GM19023 (cell line): Measurements from ENCODE around the gene TRUB2.

Experiments used
- ATAC-seq: cut with Tn5 transposase; IDR thresholded peaks from one replicate; pipeline ENCODE4 v1.9.1; 2021; ENCODE audit warnings: mild to moderate bottlenecking, moderate library complexity; ENCODE audit not compliant: unreplicated experiment

TRUB2 gene

DNA sequence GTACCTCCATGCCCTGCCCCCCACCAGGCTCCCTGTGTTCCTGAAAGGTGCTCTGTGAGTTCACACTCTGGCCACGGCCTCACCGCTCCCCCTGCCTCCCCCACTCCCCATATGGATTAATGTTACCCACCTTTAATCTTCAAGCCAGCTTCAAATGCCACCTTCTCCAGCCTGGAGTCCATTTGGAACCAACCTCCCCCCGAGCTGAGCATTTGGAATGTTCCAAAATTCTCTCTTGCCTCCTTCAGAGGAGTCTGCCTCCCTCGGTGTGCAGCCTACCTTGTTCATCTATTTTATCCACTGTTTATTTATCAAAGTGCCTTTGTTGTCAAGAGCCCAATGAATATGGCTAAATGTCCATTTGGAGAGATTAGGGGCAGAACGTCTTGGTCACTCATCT, 50.7 kb downstream of the TRUB2 start:
- ATAC-seq: no peak

DNA sequence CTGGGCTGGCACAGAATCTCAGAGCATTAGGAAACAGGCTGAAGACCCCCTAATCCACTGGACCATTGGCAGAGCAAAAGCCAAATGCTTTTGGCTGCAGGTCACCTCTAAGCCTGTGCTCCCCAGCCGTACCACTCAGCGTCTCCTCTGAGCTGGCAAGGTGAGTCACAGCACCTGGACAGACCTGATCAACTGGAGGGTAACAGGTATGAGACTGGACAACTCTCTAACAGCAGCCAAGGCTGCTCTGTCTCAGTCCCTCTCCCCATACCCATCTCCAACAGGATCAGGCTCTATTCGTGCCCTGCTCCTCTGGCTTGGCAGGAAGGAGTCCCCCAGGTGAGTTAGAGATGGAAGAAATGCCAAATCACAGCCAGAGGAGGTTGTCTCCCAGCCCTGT, 51.1 kb downstream of the TRUB2 start:
- ATAC-seq: no peak

DNA sequence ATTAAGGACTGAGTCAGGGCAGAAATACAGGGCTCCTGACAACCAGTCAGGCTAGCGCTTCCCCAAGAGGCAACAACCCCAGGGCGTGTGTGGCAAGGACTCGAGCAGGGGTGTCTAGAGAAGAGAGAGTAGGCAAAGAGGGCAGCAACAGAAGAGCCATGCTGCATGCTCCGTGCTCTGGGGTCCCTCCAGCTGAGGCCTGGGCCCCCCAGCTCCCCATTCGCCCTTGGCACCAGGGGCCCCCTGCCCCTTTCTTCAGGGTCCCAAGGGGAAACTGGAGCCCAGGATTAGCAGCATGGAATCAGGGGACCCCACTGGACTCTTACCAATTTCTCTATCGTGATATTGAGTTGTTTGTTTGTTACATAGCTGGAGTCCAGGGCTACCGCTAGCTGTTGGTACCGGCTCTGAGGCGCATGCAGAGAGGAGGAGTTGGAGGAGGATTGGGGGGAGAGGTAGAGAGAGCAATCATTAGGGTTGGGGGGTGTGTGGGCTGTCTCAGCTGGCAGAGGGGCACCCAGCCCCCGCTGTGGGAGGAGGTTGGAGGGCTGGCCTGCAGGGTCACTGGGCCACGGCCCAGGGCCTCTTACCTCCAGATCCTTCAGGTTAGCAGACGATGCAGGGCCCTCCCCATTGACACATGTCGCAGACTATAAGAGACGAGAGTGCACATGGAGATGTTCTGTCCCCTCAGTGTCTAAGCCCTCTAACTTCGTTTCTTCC, 55.2 kb downstream of the TRUB2 start:
- no peak for ATAC-seq

DNA sequence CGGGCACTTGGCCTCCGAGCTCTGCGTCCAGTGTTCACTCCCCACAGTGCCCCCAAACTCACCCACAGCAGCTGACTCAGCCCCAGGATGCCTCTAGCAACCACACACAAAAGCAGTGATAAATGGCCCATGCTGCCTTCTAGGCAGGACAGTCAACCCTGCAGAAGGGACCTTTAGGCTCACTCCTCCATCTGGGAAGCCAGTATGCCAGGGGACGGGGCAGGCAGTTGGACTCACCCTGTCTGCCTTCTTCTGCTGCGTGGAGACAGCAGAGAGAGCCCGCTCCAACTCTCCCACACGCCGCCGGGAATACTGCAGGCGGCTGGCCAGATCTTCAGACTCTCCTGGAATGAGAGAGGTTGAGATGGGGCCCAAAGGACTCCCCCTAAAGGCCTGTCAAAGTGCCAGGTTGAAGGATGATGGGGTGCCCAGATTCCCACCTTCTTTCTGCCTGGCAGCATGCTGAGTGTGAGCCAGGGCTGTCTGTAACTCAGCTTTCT, 56.8 kb downstream of the TRUB2 start:
- no peak for ATAC-seq

DNA sequence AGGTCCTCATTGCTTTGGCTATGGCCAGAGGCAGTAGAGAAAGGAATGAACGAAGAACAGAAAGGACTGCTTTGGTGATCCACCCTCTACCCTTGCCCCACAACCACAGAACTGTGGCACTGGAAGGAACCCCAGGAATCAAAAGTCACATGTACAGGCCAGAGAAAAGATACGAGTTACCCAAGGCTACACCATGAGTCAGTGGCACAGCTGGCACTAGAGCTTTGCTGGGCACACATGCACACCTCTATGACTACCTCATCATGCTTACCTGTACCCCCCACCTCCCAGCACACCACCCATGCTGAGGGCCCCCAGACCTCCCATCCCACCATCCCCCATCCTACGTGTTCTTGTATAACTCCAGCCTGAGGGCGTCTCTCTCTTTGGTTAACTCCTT, 59.6 kb downstream of the TRUB2 start:
- no peak for ATAC-seq

DNA sequence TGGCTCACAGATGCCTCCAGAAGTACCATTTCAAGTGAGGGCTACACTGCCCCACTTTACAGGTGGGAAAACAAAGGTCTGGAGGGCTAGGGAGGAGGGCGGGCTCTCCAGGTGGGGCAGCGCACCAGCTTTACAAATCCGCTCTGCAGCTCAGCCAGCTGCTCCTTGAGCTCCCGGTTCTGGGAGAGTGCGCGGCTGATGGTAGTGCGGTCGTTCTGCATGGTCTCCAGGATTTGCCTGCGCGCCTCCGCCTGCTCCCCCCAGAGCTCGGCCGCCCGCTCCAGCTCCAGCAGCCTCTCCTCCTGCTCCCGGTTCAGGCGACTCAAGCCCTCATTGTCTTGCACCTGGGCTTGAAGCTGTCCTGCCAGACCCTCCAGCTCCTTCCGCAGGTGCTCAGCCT, 61.9 kb downstream of the TRUB2 start:
- no peak for ATAC-seq

DNA sequence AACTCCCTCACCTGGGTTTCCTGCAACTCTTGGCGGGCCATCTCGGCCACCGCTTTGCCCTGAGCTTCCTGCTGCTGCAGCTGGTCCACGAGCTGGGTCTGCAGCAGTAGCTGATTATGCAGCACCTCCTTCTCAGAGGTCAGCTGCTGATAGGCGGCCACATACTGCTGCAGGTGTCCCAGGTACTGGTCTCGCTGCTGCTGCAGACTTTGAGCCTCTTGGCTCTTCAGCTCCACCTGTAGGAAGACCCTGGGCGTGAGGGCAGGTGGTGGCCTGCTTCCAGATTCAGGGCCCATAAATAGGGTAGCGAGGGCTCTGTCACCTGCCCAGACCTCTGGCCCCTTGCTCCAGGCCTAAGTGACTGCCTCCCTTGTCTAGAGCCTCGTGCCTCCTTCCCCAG, 63.1 kb downstream of the TRUB2 start:
- no peak for ATAC-seq

DNA sequence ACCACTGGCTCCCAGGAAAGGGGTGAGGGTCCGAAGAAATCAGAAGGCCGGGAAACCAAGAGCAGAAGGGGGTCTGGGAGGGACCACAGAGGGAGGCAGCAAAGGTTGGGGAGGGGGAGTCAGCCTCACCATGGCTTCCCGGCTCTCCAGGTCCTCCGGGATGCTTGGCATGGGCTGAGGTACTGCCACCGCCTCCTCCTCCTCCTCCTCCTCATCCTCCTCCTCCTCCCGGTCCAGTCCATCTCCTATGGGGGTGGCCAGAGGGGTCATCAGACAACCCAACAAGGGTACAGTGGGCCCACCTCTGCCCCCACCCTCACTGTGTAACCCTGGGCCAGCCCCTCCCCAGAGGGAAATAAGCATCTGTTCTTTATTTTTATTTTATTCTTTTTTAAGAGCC, 63.9 kb downstream of the TRUB2 start:
- ATAC-seq: no peak

DNA sequence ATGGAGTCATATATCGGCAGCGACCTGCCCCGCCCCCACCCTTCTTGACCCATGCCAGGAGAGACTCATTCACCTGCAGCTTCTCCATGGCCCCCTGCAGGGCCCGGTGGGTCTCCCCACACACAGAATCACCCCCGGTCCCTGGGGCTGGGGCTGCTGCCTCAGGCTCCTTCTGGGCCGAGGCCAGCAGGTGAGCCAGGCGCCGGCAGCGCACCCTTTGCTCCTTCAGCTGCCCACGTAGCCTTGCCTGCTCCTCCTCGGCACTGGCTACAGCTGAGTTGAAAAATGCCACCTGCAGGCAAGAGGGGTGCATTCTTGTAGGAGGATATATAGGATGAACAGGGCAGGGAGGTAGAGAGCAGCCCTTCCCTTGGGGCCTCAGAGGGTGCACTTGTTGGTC, 64.3 kb downstream of the TRUB2 start:
- ATAC-seq: no peak

DNA sequence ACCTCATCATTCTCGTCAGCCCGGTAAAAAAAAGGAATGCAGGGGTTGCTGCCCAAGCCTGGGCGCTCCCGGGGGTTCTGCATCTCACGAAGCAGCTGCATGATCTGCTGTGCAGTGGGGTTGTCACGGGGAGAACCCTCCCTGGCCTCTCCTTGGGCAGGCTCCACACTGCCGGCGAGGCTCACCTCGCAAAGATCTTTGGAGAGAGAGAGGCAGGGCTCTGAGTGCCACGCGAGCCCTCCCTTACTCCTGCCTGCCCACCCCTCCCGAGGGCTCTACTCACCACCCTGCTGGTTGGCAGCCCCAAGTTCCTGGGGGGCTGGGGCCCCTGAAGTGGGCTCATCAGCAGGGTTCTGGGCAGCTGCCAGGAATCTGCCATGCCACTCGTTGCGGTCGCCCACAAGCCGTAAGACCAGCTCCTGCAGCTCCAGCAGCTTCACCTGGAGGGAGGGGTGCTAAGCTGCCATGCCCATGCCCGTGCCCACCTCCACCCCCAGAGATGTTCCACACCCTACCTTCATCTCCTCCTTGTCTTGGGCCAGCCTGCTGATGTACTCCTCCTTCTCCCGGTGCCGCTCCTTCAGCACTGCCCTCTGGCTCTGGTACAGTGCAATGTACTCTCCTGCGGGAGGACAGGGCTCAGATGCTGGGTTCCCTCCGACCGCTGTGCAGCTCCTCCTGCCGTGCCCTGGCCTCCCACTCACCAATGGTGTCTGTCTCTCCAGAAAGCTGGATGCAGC, 65.0 kb downstream of the TRUB2 start:
- no peak for ATAC-seq
